ENCODE data around the gene COL4A2.

COL4A2 gene

GRCh38 chr13:110306960-110307766, at the start of gene COL4A2, which contains the start of gene COL4A1:
TSS of gene COL4A2 (plus strand) at chr13:110307284. CDS start at chr13:110307904, 620 bp downstream.
TSS of gene COL4A1 (minus strand) at chr13:110307157. CDS start at chr13:110307027, 130 bp downstream.
- no peak for DNase-seq (ENCODE audit: low spot score)

GRCh38 chr13:110257408-110257807, 49.7 kb upstream of the COL4A2 start:
- no peak for DNase-seq (ENCODE audit: low spot score)

- no peak for DNase-seq (ENCODE audit: low spot score)
Measured at GRCh38 chr13:110258876-110259631, 48.0 kb upstream of the COL4A2 start.

GRCh38 chr13:110259651-110260050, 47.4 kb upstream of the COL4A2 start:
- DNase-seq (ENCODE audit: low spot score), result no peak

- no peak for DNase-seq (ENCODE audit: low spot score)
Measured at GRCh38 chr13:110261166-110262081, 45.7 kb upstream of the COL4A2 start.

GRCh38 chr13:110262082-110262436, 45.0 kb upstream of the COL4A2 start:
- DNase-seq (ENCODE audit: low spot score), result no peak

GRCh38 chr13:110262508-110263291, 44.4 kb upstream of the COL4A2 start:
- no peak for DNase-seq (ENCODE audit: low spot score)

GRCh38 chr13:110263404-110263803, 43.7 kb upstream of the COL4A2 start:
- DNase-seq (ENCODE audit: low spot score), result no peak

- DNase-seq (ENCODE audit: low spot score), result no peak
Measured at GRCh38 chr13:110263888-110264287, 43.2 kb upstream of the COL4A2 start.

- no peak for DNase-seq (ENCODE audit: low spot score)
Measured at GRCh38 chr13:110264685-110265275, 42.3 kb upstream of the COL4A2 start.

GRCh38 chr13:110265341-110265681, 41.8 kb upstream of the COL4A2 start:
- no peak for DNase-seq (ENCODE audit: low spot score)

GRCh38 chr13:110265682-110266430, 41.2 kb upstream of the COL4A2 start:
- DNase-seq (ENCODE audit: low spot score), result no peak

GRCh38 chr13:110266431-110266809, 40.7 kb upstream of the COL4A2 start:
- DNase-seq (ENCODE audit: low spot score), result no peak

- no peak for DNase-seq (ENCODE audit: low spot score)
Measured at GRCh38 chr13:110266983-110267382, 40.1 kb upstream of the COL4A2 start.

GRCh38 chr13:110268061-110268460, 39.0 kb upstream of the COL4A2 start:
- no peak for DNase-seq (ENCODE audit: low spot score)

- no peak for DNase-seq (ENCODE audit: low spot score)
Measured at GRCh38 chr13:110268576-110269185, 38.4 kb upstream of the COL4A2 start.

GRCh38 chr13:110269509-110270185, 37.4 kb upstream of the COL4A2 start:
- no peak for DNase-seq (ENCODE audit: low spot score)

- no peak for DNase-seq (ENCODE audit: low spot score)
Measured at GRCh38 chr13:110270507-110270906, 36.6 kb upstream of the COL4A2 start.

- DNase-seq (ENCODE audit: low spot score), result no peak
Measured at GRCh38 chr13:110271313-110271712, 35.8 kb upstream of the COL4A2 start.

Data from NAMALWA (cell line).